Endodermal cell (in vitro differentiated cells): ENCODE results near the gene SCARB2. TPM values are rescaled to one million over a fixed set of nuclear protein-coding genes. Genes with fewer than 3 reads are reported as not detected.

Source experiments
- DNase-seq: peaks from one replicate; pipeline ENCODE4 v3.0.0-alpha.2; 2017
- H3K27ac ChIP-seq: 2 replicates; pipeline ENCODE4 v1.5.1; 2013; ENCODE audit warnings: mild to moderate bottlenecking, low read depth, low read length, moderate library complexity
- H3K27me3 ChIP-seq: 2 replicates; pipeline ENCODE4 v1.6.1; 2013; ENCODE audit warnings: mild to moderate bottlenecking, low read length, moderate library complexity; ENCODE audit not compliant: insufficient read depth, control insufficient read depth, poor library complexity, severe bottlenecking
- H3K36me3 ChIP-seq: 2 replicates; pipeline ENCODE4 v1.7.0; 2013; ENCODE audit warnings: mild to moderate bottlenecking, low read length, moderate library complexity; ENCODE audit not compliant: control insufficient read depth, insufficient read depth
- H3K4me1 ChIP-seq: one replicate; pipeline ENCODE4 v1.7.0; 2013; ENCODE audit warnings: low read length; ENCODE audit not compliant: control insufficient read depth, insufficient read depth
- H3K4me3 ChIP-seq: 2 replicates; pipeline ENCODE4 v1.5.1; 2013; ENCODE audit warnings: mild to moderate bottlenecking, low read length, moderate library complexity
- H3K9ac ChIP-seq: 2 replicates; pipeline ENCODE4 v1.6.1; 2013; ENCODE audit warnings: mild to moderate bottlenecking, low read length, moderate library complexity; ENCODE audit not compliant: poor library complexity, severe bottlenecking; ENCODE audit errors: extremely low read depth
- H3K9me3 ChIP-seq: 2 replicates; pipeline ENCODE4 v1.6.1; 2013; ENCODE audit warnings: mild to moderate bottlenecking, low read length, moderate library complexity; ENCODE audit not compliant: control insufficient read depth
- H3K27ac Mint-ChIP-seq: 2 replicates; pipeline ENCODE4 v1.8.0; 2020; ENCODE audit warnings: mixed read lengths
- H3K27me3 Mint-ChIP-seq: 2 replicates; pipeline ENCODE4 v1.8.0; 2021; ENCODE audit warnings: mild to moderate bottlenecking, mixed read lengths; ENCODE audit not compliant: insufficient read depth
- H3K36me3 Mint-ChIP-seq: 2 replicates; pipeline ENCODE4 v1.8.0; 2020; ENCODE audit warnings: low read depth, mixed read lengths
- H3K4me1 Mint-ChIP-seq: 2 replicates; pipeline ENCODE4 v1.8.0; 2020; ENCODE audit warnings: mixed read lengths
- H3K4me3 Mint-ChIP-seq: 2 replicates; pipeline ENCODE4 v1.8.0; 2020; ENCODE audit warnings: mild to moderate bottlenecking, moderate library complexity, mixed read lengths
- H3K9me3 Mint-ChIP-seq: 2 replicates; pipeline ENCODE4 v1.8.0; 2020; ENCODE audit warnings: mild to moderate bottlenecking, mixed read lengths
- CTCF ChIP-seq: fragments of 200-600 bp; sonication (generic); conservative IDR thresholded peaks from 2 replicates; pipeline ENCODE4 v1.5.0; 2021; ENCODE audit warnings: antibody characterized with exemption, mild to moderate bottlenecking
- WGBS, 2 experiments: methylation state at CpG; one replicate each; pipeline versions ENCODE4 v1.1.5 to v1.1.7; 2013; ENCODE audit warnings: missing lambda C conversion rate in 2 of 2, mixed read lengths in 1 of 2; ENCODE audit not compliant: insufficient coverage in 1 of 2, insufficient read length in 1 of 2; 5-methylcytosine and 5-hydroxymethylcytosine counted together
- total RNA-seq, 2 donors: library from RNA; stranded (reverse); fragmentation: NEBNext Ultra II Directional in 1 of 2; extraction: Animal tissue kit (Norgen Biotek cat#: 25700) in 1 of 2; gene quantifications; 2 replicates in 1 of 2; 3 replicates in 1 of 2; pipeline ENCODE4 v1.2.1, GENCODE V29; 2021

Gene SCARB2
- total RNA-seq, 2 donors from 2014 or later: 45.8 to 78.5 TPM

DNA sequence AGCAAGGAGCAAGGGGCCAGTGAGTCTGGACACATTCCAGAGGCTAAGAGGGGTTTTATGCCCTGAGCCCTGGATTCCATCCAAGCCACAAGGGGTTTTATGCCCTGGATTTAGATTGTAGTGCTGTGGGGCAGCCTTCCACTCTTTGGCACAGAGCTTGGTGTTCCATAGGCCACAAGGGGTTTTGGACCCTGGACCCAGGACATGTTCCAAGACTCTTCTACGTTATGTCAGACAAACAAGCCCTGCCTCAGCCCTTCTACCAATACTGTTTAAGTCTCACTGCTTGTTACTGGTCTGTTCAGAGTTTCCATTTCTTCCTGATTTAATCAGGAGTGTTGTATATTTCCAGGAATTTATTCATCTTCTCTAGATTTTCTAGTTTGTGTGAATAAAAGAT is 12.8 kb upstream of the SCARB2 start:
- no peak overlapping the region for H3K27ac Mint-ChIP-seq
- H3K4me3 Mint-ChIP-seq: no peak overlapping the region
- H3K36me3 Mint-ChIP-seq: peaks cover 3% of the 10 kb centered on the region
- WGBS, 2 experiments: 0% methylated on average over 1 of the region's 1 CpG; no CpG with 5 or more reads in 1 of the 2 experiments
- H3K4me3 ChIP-seq: no peak overlapping the region
- no peak for DNase-seq
- no peaks in the 10 kb centered on the region for H3K27me3 ChIP-seq
- TF ChIP-seq CTCF: no peak
- H3K27me3 Mint-ChIP-seq: peaks cover 19% of the 10 kb centered on the region
- H3K36me3 ChIP-seq: no peaks in the 10 kb centered on the region
- H3K9me3 ChIP-seq: no peaks in the 10 kb centered on the region
- no peak overlapping the region for H3K9ac ChIP-seq
- H3K4me1 ChIP-seq: no peaks in the 10 kb centered on the region
- no peak overlapping the region for H3K27ac ChIP-seq
- H3K4me1 Mint-ChIP-seq: peaks cover under 1% of the 10 kb centered on the region
- peaks cover 22% of the 10 kb centered on the region for H3K9me3 Mint-ChIP-seq

- Mint-ChIP-seq H3K27me3 (peaks cover 21% of the 10 kb centered on the region), H3K4me1 (no peaks in the 10 kb centered on the region), H3K36me3 (no peaks in the 10 kb centered on the region), H3K4me3 (no peak overlapping the region), H3K27ac (no peak overlapping the region), H3K9me3 (peaks cover 17% of the 10 kb centered on the region)
- TF ChIP-seq CTCF: no peak
- no peak overlapping the region for H3K4me3 ChIP-seq
- WGBS, 2 experiments: 81 to 94% methylated on average over 3 of the region's 3 CpGs
- H3K36me3 ChIP-seq: no peaks in the 10 kb centered on the region
- H3K27me3 ChIP-seq: no peaks in the 10 kb centered on the region
- H3K27ac ChIP-seq: no peak overlapping the region
- H3K9ac ChIP-seq: no peak overlapping the region
- DNase-seq: no peak
- H3K4me1 ChIP-seq: no peaks in the 10 kb centered on the region
- H3K9me3 ChIP-seq: no peaks in the 10 kb centered on the region
These were observed 10.5 kb upstream of the SCARB2 start for GRCh38 chr4:76224171-76224570.

DNA sequence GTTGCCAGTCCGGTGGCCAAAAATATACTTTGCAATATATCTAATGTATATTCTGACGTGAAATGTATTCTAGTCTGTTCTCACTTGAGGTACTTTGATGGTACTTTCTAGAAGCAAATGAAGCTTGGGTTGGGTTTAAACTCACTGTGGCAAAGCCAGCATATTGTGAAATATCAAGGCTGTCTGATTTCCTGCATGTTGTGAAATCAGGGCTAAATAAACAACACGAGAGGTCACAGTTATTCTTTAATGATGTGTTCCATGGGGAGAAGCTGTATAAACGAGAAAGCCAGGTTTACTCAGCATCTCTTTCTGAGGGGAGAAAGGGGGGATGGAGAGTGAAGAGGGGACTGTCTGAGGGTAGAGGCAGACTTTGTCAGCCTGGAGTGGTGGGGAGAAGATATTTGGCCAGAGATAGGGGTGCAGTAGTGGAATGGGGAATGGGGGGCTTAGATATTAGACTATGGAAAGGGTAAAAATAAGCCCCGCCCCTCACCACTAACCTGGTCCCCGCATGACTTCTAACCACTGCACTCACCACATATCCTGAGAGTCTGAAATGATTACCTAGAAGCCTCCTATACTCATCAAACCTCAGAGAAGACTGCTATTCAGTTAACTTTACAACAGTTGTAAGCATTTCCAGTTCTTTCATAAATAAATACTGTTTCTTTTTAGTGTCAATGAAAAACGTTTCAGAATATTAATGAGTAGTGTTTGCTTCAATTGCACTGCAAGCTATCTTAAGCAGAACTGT is 5.9 kb upstream of the SCARB2 start:
- Histone ChIP-seq H3K4me3 (no peak overlapping the region), H3K9ac (no peak overlapping the region), H3K36me3 (no peaks in the 10 kb centered on the region), H3K27me3 (no peaks in the 10 kb centered on the region), H3K4me1 (peaks cover 2% of the 10 kb centered on the region), H3K27ac (no peak overlapping the region), H3K9me3 (no peaks in the 10 kb centered on the region)
- Mint-ChIP-seq H3K36me3 (no peaks in the 10 kb centered on the region), H3K4me3 (no peak overlapping the region), H3K27ac (no peak overlapping the region), H3K4me1 (peaks cover 8% of the 10 kb centered on the region), H3K27me3 (peaks cover 12% of the 10 kb centered on the region), H3K9me3 (no peaks in the 10 kb centered on the region)
- WGBS, 2 experiments: 76 to 86% methylated on average over 5 to 7 of the region's 7 CpGs
- TF ChIP-seq CTCF: no peak
- no peak for DNase-seq
